DND-41 (cell line): Measurements from ENCODE around the gene ZNF518B.

Experiments used
- ATAC-seq: fragments of 200-7000 bp; cut with Tn5 transposase; 3 replicates; pipeline ENCODE4 v1.9.1; 2021; ENCODE audit warnings: low read depth; ENCODE audit not compliant: insufficient read depth
- DNase-seq: peaks from one replicate; pipeline ENCODE4 v3.0.0-alpha.2; 2020
- H2AFZ ChIP-seq: 2 replicates; pipeline ENCODE4 v1.6.0; 2012; ENCODE audit warnings: low read depth, low read length
- H3K27ac ChIP-seq: 2 replicates; pipeline ENCODE4 v1.5.1; 2012; ENCODE audit warnings: low read length, inconsistent platforms
- H3K27me3 ChIP-seq: fragments of 200-600 bp; sonication (generic); 2 replicates; pipeline ENCODE4 v1.6.0; 2012; ENCODE audit warnings: low read length, mild to moderate bottlenecking, inconsistent platforms; ENCODE audit not compliant: insufficient read depth, poor library complexity
- H3K36me3 ChIP-seq: 2 replicates; pipeline ENCODE4 v1.5.1; 2012; ENCODE audit warnings: low read length, inconsistent platforms; ENCODE audit not compliant: insufficient read depth
- H3K4me1 ChIP-seq: 2 replicates; pipeline ENCODE4 v1.5.1; 2012; ENCODE audit warnings: mild to moderate bottlenecking, low read length; ENCODE audit not compliant: insufficient read depth
- H3K4me2 ChIP-seq: 2 replicates; pipeline ENCODE4 v1.6.0; 2012; ENCODE audit warnings: mild to moderate bottlenecking, moderate library complexity, low read length, inconsistent platforms; ENCODE audit not compliant: insufficient read depth
- H3K4me3 ChIP-seq, 2 experiments: fragments of 200-600 bp in 1 of 2; shearing (Covaris generic) in 1 of 2; 2 replicates each; pipeline ENCODE4 v1.5.1; 2012 to 2016; ENCODE audit warnings: inconsistent platforms in 2 of 2, low read length in 2 of 2, mild to moderate bottlenecking in 2 of 2, low read depth in 1 of 2, moderate library complexity in 1 of 2
- H3K79me2 ChIP-seq: 2 replicates; pipeline ENCODE4 v1.6.0; 2012; ENCODE audit warnings: low read length, inconsistent platforms; ENCODE audit not compliant: insufficient read depth
- H3K9ac ChIP-seq: 2 replicates; pipeline ENCODE4 v1.6.0; 2012; ENCODE audit warnings: low read depth, mild to moderate bottlenecking, inconsistent platforms, low read length, moderate library complexity
- H3K9me3 ChIP-seq: 2 replicates; pipeline ENCODE4 v1.5.1; 2012; ENCODE audit warnings: low read length, moderate library complexity, mild to moderate bottlenecking, inconsistent platforms; ENCODE audit not compliant: insufficient read depth, severe bottlenecking
- H4K20me1 ChIP-seq: 2 replicates; pipeline ENCODE4 v1.6.0; 2012; ENCODE audit warnings: low read length; ENCODE audit not compliant: insufficient read depth
- EZH2 ChIP-seq: IDR thresholded peaks from 3 replicates; pipeline ENCODE4 v1.6.1; 2012; ENCODE audit warnings: borderline replicate concordance, low read depth, mild to moderate bottlenecking, moderate library complexity, low read length, inconsistent platforms; ENCODE audit not compliant: severe bottlenecking
- TF ChIP-seq, protein P1 (sequence below): IDR thresholded peaks from 2 replicates; pipeline ENCODE4 v1.5.1; 2012; ENCODE audit warnings: borderline replicate concordance, low read length, moderate library complexity, mild to moderate bottlenecking; ENCODE audit not compliant: poor library complexity, severe bottlenecking; ENCODE audit errors: extremely low read depth

The ZNF518B gene

DNA sequence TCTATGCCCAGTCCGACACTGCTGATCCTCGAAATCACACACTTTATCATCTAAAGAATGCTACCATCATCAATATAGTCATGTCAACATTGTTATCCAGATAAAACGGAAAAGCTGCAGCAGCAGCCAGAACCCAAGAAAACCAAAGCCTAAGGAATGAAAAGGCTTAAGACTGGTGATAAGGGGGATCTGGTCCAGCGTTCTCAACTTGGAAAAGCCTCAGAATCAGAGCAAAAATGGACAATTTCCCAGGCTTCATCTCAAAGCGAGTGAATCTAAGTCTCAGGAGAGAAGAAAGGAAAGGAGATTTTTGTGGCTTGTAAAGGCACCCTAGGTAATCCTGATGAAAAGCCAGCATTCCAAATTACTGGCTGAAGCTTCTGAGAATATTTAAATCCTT, 8.2 kb downstream of the ZNF518B start:
- no peak overlapping the region for H3K27ac ChIP-seq
- H2AFZ ChIP-seq = no peak overlapping the region
- no peaks in the 10 kb centered on the region for H3K27me3 ChIP-seq
- DNase-seq (no peak), ATAC-seq (no peak)
- no peaks in the 10 kb centered on the region for H3K79me2 ChIP-seq
- no peak overlapping the region for H3K4me3 ChIP-seq
- H3K4me2 ChIP-seq = no peak overlapping the region
- H4K20me1 ChIP-seq = no peaks in the 10 kb centered on the region
- no peak overlapping the region for H3K9ac ChIP-seq
- H3K4me1 ChIP-seq = no peaks in the 10 kb centered on the region
- H3K36me3 ChIP-seq = no peaks in the 10 kb centered on the region
- no peak for TF ChIP-seq EZH2
- TF ChIP-seq, protein P1, sequence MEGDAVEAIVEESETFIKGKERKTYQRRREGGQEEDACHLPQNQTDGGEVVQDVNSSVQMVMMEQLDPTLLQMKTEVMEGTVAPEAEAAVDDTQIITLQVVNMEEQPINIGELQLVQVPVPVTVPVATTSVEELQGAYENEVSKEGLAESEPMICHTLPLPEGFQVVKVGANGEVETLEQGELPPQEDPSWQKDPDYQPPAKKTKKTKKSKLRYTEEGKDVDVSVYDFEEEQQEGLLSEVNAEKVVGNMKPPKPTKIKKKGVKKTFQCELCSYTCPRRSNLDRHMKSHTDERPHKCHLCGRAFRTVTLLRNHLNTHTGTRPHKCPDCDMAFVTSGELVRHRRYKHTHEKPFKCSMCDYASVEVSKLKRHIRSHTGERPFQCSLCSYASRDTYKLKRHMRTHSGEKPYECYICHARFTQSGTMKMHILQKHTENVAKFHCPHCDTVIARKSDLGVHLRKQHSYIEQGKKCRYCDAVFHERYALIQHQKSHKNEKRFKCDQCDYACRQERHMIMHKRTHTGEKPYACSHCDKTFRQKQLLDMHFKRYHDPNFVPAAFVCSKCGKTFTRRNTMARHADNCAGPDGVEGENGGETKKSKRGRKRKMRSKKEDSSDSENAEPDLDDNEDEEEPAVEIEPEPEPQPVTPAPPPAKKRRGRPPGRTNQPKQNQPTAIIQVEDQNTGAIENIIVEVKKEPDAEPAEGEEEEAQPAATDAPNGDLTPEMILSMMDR = no peak
- H3K9me3 ChIP-seq = no peaks in the 10 kb centered on the region

DNA sequence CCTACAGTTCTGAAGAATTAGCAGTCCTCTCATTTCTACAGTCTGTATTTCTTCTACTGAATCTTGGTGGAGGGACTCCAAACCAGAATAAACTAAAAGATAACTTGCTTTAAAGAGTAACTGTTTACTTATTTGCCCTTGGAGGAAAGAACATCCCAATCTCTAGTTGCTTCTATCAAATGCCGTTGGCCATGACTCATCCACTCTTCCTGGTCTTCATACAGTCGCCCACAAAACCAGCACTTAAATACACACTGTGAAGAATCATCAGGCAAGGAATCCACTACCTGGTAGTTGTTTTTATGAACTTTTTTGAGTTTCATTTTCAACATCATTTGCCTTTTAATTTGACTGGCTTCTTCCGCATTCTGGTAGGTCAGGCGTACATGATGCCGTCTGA, 14.2 kb downstream of the ZNF518B start:
- Histone ChIP-seq H3K9me3 (no peaks in the 10 kb centered on the region), H2AFZ (no peak overlapping the region), H3K79me2 (no peaks in the 10 kb centered on the region), H3K27ac (no peak overlapping the region), H3K36me3 (no peaks in the 10 kb centered on the region), H3K4me3 (no peak overlapping the region), H4K20me1 (no peaks in the 10 kb centered on the region), H3K27me3 (no peaks in the 10 kb centered on the region), H3K4me1 (no peaks in the 10 kb centered on the region), H3K9ac (no peak overlapping the region), H3K4me2 (no peak overlapping the region)
- ATAC-seq (no peak), DNase-seq (no peak)
- TF ChIP-seq, protein P1 = no peak
- TF ChIP-seq EZH2 = no peak

GRCh38 chr4:10441512-10441911, 15.7 kb downstream of the ZNF518B start:
- no peak overlapping the region for H3K4me2 ChIP-seq
- ATAC-seq = no peak
- H4K20me1 ChIP-seq = no peaks in the 10 kb centered on the region
- no peak for DNase-seq
- H2AFZ ChIP-seq = no peak overlapping the region
- no peaks in the 10 kb centered on the region for H3K36me3 ChIP-seq
- no peaks in the 10 kb centered on the region for H3K9me3 ChIP-seq
- no peak overlapping the region for H3K4me3 ChIP-seq
- no peak overlapping the region for H3K9ac ChIP-seq
- no peak overlapping the region for H3K27ac ChIP-seq
- no peak for TF ChIP-seq EZH2
- TF ChIP-seq, protein P1 = no peak
- H3K79me2 ChIP-seq = no peaks in the 10 kb centered on the region
- no peaks in the 10 kb centered on the region for H3K27me3 ChIP-seq
- no peaks in the 10 kb centered on the region for H3K4me1 ChIP-seq

GRCh38 chr4:10438924-10439323, 18.3 kb downstream of the ZNF518B start:
- no peaks in the 10 kb centered on the region for H3K9me3 ChIP-seq
- no peaks in the 10 kb centered on the region for H3K36me3 ChIP-seq
- no peaks in the 10 kb centered on the region for H4K20me1 ChIP-seq
- ATAC-seq (no peak), DNase-seq (no peak)
- no peaks in the 10 kb centered on the region for H3K4me1 ChIP-seq
- H3K9ac ChIP-seq = no peak overlapping the region
- no peaks in the 10 kb centered on the region for H3K79me2 ChIP-seq
- H3K27ac ChIP-seq = no peak overlapping the region
- no peaks in the 10 kb centered on the region for H3K27me3 ChIP-seq
- no peak overlapping the region for H3K4me2 ChIP-seq
- H2AFZ ChIP-seq = no peak overlapping the region
- H3K4me3 ChIP-seq = no peak overlapping the region
- TF ChIP-seq, protein P1 = no peak
- TF ChIP-seq EZH2 = no peak
